DMS 273 (cell line): Measurements from ENCODE around the gene SLC10A4.
A peak's percentile ranks its signal among the peaks of the same experiment; 100 is the strongest.

Source experiments
- DNase-seq: peaks from one replicate; lab custom pipeline; 2025; ENCODE audit not compliant: unreplicated experiment; lab: John Stamatoyannopoulos, UW

Gene SLC10A4

GRCh38 chr4:48489683-48490011, 6.5 kb downstream of the SLC10A4 start:
- no peak for DNase-seq

GRCh38 chr4:48490012-48490679, 7.0 kb downstream of the SLC10A4 start, which contains the start of gene ZAR1:
ZAR1 (plus strand) TSS chr4:48490252; CDS start chr4:48490292, 40 bp downstream.
- DNase-seq: peak; percentile 49

DNA sequence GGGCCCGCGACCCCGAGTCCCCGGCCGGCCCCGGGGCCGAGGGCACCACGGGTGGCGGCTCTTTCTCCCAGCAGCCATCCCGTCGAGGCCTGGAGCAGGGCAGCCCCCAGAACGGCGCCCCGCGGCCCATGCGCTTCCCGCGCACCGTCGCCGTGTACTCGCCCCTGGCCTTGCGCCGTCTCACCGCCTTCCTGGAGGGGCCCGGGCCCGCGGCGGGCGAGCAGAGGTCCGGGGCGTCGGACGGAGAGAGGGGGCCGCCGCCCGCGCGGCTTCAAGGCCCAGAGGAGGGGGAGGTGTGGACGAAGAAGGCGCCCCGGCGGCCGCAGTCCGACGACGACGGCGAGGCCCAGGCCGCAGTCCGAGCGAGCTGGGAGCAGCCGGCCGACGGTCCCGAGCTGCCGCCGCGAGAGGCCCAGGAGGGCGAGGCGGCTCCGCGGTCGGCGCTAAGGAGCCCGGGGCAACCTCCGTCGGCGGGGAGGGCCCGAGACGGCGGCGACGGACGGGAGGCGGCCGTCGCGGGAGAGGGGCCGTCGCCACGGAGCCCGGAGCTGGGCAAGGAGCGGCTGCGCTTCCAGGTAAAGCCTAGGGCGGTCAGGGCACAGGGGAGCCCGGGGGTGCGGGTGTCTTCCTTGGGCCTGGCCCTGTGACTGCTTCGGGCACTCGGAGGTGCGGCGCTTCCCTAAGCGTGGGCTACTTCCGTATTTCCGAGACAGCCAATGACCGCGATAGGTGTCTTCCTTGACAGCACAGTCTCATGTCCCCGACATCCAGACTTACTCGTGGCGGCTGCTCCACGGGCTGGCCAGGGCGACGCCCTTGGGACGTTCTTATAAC, 7.8 kb downstream of the SLC10A4 start:
- no peak for DNase-seq

DNA sequence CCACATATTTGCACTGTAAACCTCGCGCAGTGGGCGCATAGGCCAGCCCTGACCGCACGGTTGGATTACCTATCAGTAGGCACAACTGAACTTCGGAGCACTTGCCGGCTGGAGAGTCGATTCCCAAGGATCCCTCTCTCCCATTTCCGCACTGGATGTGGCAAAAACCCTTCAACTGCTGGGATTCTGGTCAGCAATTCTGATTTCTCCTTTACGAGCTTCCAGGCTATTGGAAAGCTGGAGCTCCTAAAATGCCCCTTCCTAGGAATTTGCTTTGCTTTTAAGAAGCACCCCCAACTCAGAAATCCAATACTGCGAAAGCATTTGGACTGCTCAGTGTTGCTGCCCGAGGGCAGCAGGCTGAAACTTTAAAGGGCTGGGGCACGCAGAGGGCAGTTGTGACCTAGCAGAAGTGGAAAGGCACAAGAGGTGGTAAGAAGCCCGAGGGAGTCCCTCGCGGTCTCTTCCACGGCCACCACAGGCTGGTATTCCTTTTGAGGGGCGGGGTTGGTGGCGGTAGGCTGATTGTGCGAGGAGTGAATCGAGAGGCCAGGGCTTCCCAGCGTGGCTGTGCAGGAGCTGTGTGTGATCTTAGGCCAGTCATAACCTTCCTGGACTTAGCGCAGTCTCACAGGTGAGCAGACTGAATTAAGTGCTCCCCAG, 8.5 kb downstream of the SLC10A4 start:
- no peak for DNase-seq

DNA sequence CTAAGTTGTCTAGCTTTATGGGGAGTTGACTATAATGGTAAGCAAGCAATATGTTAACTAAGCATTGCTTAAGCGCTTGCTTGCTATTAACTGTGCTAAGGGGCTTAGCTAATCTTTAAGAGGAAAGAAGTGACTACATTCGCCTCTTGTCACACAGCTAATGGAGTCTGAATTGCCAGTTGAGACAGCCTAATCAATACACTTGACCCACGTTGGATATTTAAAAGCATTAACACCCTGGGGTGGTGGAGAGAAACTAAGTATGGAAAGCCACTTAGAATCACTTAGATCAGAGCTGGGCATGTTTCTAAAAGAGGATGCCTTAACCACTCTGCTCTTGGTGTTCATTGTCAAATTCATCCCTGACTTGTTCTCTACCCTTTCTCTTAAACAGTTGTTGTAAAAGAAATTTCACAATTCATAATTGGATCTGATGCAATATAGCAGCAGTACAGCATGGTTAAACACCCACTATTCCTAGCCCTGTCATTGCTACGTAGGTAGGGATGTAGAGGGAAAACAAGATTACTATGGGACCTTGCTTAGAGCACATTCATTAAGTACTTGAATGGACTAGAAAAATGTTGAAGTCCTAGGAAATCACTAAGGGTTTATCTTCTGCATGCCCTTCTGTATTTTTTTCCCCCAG, 10.4 kb downstream of the SLC10A4 start:
- no peak for DNase-seq

- no peak for DNase-seq
These were observed 12.8 kb downstream of the SLC10A4 start for GRCh38 chr4:48495941-48496340.

- DNase-seq: no peak
These were observed 15.8 kb downstream of the SLC10A4 start for GRCh38 chr4:48498895-48499294.

DNA sequence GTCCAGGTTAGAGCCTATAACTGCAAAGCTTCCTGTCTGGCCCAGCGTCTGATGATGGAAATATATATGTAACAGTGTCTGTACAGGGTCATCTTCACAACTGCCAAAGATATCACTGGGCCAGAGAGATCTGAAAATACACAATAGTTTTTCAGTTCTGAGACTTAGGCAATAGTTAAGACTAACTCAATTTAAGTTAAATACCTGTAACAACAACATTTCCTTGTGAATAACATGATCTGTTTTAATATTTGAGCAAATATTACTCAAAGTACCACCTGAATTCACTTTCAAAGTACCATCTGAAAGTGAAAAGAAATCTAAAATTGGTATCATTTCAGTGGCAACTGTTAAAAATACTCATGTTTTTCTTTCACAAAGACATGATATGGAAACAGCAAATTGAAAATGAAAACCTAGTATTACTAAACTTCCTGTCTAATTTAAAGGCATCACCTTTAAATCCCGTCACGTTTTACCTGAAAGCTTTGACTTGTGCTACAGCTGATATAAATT, 16.5 kb downstream of the SLC10A4 start:
- DNase-seq: no peak

- DNase-seq: no peak
These were observed 20.3 kb downstream of the SLC10A4 start for GRCh38 chr4:48503233-48504025.

GRCh38 chr4:48504026-48504330, 20.8 kb downstream of the SLC10A4 start:
- no peak for DNase-seq

- no peak for DNase-seq
These were observed 21.2 kb downstream of the SLC10A4 start for GRCh38 chr4:48504352-48504751.

DNA sequence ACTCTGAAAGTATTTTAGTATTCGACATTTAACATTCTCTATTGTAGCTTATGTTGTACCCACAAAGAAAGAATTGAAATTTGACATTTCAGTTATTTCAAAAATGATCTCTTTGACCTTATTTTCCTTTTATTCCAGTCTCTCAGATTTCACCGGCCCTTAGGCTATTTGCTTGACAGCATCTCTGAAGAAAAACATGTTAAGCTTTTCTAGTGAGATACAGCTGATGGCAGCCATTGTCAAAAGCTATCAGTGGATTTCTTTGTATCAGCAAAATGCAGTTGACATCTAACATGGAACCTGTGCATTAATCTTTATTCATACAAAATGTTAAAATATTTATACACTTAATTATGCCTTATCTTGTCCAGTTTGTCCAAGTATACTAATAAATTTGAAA, 23.6 kb downstream of the SLC10A4 start:
- DNase-seq: no peak

DNA sequence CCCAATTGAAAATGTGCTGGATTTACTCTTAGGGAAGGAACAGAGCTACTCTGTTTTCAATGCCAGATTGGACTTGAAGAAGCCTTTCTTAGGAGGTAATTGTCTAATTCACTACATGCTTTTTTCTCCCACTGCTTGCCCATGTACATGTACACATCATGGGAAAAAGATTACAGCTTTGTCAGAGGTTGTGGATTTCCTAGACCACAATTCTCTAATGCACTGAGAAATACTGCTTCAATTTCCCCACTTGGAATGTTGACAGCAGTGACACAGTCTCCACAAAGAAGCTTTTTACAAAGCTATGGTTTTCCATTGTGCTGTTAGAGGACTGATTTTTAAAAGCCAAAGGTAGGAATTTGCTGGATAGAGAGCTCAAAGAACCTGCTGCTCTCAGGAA, 26.4 kb downstream of the SLC10A4 start:
- no peak for DNase-seq

DNA sequence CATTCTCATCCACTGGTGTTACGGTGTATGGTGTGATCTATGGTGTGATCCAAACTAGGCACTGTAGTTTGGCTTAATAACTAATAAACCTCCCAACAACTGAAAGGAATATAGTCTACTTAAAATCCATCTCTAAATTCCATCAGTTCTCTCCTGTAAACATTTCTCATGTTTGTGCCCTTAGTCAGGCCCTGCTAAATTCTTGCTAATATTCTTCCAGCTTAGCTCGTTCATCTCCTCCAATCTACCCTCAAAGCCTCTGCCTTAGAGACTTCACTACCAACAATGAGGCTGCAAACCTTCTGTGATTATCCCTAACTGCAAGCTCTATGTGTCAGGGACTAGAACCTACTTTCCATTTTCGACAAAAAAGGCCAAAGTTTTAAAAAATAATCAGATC, 35.0 kb downstream of the SLC10A4 start:
- no peak for DNase-seq

DNA sequence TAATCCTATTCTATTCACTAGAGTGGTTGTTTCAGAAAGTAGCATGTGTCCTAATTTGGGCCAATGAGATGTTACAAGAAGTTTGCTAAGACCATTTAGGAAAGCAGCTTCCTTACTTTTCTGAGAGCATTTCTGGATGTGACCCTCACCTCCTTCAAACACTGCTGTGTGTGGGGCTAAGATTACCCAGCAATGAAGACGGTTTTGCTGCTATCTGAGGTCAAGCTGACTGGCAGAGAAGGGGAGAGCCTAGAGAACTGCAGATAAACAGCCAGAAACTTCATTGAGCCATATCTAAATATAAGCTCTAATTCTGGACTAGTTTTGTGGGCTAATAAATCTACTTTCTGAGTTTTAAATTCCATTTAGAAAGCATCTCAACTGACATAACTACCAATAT, 43.3 kb downstream of the SLC10A4 start:
- DNase-seq: no peak

GRCh38 chr4:48538358-48538757, 55.2 kb downstream of the SLC10A4 start:
- peak; percentile 41 for DNase-seq
